A673 (cell line): ENCODE data around the gene USH1G.

ENCODE experiments used
- EZH2 ChIP-seq: fragments of 200-600 bp; sonication (generic); IDR thresholded peaks from 2 replicates; pipeline ENCODE4 v1.6.1; 2017; ENCODE audit warnings: borderline replicate concordance, low read depth, mild to moderate bottlenecking, mixed read lengths, antibody characterized with exemption, low read length; ENCODE audit not compliant: poor library complexity, severe bottlenecking
- TF ChIP-seq, protein P1 (sequence below): fragments of 300-800, 200-600 bp; sonication (generic); conservative IDR thresholded peaks from 2 replicates; pipeline ENCODE4 v1.5.1; 2017; ENCODE audit warnings: low read depth, mild to moderate bottlenecking, antibody characterized with exemption, low read length, moderate library complexity, mixed read lengths

DNA sequence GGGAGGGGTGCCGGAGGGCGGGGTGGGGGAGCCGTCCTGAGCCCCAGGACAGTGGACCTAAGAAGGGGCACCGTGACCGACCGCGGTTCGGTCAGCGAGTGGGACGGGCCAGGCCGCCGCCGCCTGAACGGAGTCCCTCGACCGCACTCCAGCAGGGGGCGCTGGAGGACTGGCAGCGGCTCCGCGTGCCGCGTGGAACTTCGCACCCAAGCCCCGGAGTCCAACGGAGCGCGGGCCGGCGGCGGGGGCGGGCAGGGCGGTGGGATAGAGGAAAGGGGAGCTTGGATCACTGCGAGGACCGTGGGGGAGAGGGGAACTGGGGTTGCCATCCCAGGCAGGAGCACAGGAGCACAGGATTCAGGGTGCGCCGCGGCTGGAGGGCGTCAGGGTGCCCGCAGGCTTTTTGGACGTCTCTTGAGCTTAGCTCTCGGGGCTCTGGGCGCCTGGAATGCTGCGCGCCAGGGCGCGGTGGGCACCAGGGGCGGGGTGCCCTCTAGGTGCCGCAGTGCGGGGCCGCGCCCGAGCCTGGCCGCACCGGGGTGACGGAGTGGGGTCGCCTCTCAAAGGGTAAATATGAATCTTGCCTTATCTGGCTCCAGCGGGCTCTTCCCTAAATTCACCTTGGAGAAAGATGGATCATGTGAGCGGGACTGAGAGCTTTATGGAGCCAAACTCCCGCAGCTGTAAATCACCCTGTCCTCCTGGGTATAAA lies 639 bp upstream of the USH1G start:
- TF ChIP-seq, protein P1, sequence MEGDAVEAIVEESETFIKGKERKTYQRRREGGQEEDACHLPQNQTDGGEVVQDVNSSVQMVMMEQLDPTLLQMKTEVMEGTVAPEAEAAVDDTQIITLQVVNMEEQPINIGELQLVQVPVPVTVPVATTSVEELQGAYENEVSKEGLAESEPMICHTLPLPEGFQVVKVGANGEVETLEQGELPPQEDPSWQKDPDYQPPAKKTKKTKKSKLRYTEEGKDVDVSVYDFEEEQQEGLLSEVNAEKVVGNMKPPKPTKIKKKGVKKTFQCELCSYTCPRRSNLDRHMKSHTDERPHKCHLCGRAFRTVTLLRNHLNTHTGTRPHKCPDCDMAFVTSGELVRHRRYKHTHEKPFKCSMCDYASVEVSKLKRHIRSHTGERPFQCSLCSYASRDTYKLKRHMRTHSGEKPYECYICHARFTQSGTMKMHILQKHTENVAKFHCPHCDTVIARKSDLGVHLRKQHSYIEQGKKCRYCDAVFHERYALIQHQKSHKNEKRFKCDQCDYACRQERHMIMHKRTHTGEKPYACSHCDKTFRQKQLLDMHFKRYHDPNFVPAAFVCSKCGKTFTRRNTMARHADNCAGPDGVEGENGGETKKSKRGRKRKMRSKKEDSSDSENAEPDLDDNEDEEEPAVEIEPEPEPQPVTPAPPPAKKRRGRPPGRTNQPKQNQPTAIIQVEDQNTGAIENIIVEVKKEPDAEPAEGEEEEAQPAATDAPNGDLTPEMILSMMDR = peak; percentile 91
- TF ChIP-seq EZH2 = peak; percentile 79
